NCI-H1930 (cell line): ENCODE results near the gene ANTXRL.
"Not testable (repeated sequence)": the region's sequence is repeated elsewhere in the genome, so short reads cannot be mapped to it uniquely, and the experiment has no call there.

Experiments used
- DNase-seq, 2 experiments: peaks; one replicate each; lab custom pipeline; 2025; lab: John Stamatoyannopoulos, UW

Gene ANTXRL

GRCh38 chr10:46254467-46254866 is 32.3 kb upstream of the ANTXRL start:
- DNase-seq, result no peak

GRCh38 chr10:46255210-46255609 is 31.6 kb upstream of the ANTXRL start:
- DNase-seq, result not testable (repeated sequence)

GRCh38 chr10:46255801-46256747 is 30.7 kb upstream of the ANTXRL start:
- DNase-seq, result peak in 1 of 2 experiments; percentile 6

GRCh38 chr10:46257099-46257498 is 29.7 kb upstream of the ANTXRL start:
- no peak for DNase-seq

- not testable (repeated sequence) for DNase-seq
Measured at GRCh38 chr10:46262906-46263560, 23.8 kb upstream of the ANTXRL start.

- DNase-seq, result no peak
Measured at GRCh38 chr10:46263831-46264268, 22.9 kb upstream of the ANTXRL start.

- no peak for DNase-seq
Measured at GRCh38 chr10:46264336-46264735, 22.5 kb upstream of the ANTXRL start.

GRCh38 chr10:46264737-46265368 is 21.9 kb upstream of the ANTXRL start:
- DNase-seq, result no peak

GRCh38 chr10:46265566-46266305 is 21.1 kb upstream of the ANTXRL start:
- not testable (repeated sequence) for DNase-seq

GRCh38 chr10:46266306-46266985 is 20.4 kb upstream of the ANTXRL start:
- no peak for DNase-seq

- no peak for DNase-seq
Measured at GRCh38 chr10:46267132-46267985, 19.4 kb upstream of the ANTXRL start.

- DNase-seq, result no peak
Measured at GRCh38 chr10:46268076-46268881, 18.5 kb upstream of the ANTXRL start.

- DNase-seq, result not testable (repeated sequence)
Measured at GRCh38 chr10:46269554-46270053, 17.2 kb upstream of the ANTXRL start.

- DNase-seq, result no peak
Measured at GRCh38 chr10:46270086-46270811, 16.5 kb upstream of the ANTXRL start.

GRCh38 chr10:46270963-46271530 is 15.8 kb upstream of the ANTXRL start:
- not testable (repeated sequence) for DNase-seq

- not testable (repeated sequence) for DNase-seq
Measured at GRCh38 chr10:46271795-46272499, 14.8 kb upstream of the ANTXRL start.

- DNase-seq, result no peak
Measured at GRCh38 chr10:46272863-46273415, 13.9 kb upstream of the ANTXRL start.
